ENCODE measurements around the gene KCNH1. TPM values are rescaled to one million over a fixed set of nuclear protein-coding genes. Genes with fewer than 3 reads are reported as not detected.

The KCNH1 gene
- total RNA-seq, 1 donor from 2014 or later: not detected

DNA sequence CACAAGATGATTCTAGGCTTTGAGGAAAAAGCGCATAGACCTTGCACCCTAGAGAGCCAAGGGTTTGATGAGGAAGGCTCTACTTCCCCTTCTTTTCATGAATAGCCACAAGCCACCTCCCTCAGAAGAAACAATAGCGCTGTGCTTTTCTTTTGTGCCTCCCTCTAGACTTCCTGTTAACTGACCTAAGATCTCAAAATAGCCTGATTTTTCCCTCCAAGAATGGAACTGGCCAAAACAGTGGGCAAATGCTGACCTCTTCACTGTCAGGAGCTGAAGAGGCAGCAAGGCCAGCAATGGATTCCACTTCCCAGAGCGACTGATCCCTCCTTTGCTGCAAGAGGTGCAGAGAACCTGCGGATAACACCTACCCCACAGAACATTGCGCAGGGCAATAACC is 362.8 kb downstream of the KCNH1 start:
- no peaks in the 10 kb centered on the region for H3K9me3 ChIP-seq
- no peaks in the 10 kb centered on the region for H3K36me3 ChIP-seq
- TF ChIP-seq, protein P1, sequence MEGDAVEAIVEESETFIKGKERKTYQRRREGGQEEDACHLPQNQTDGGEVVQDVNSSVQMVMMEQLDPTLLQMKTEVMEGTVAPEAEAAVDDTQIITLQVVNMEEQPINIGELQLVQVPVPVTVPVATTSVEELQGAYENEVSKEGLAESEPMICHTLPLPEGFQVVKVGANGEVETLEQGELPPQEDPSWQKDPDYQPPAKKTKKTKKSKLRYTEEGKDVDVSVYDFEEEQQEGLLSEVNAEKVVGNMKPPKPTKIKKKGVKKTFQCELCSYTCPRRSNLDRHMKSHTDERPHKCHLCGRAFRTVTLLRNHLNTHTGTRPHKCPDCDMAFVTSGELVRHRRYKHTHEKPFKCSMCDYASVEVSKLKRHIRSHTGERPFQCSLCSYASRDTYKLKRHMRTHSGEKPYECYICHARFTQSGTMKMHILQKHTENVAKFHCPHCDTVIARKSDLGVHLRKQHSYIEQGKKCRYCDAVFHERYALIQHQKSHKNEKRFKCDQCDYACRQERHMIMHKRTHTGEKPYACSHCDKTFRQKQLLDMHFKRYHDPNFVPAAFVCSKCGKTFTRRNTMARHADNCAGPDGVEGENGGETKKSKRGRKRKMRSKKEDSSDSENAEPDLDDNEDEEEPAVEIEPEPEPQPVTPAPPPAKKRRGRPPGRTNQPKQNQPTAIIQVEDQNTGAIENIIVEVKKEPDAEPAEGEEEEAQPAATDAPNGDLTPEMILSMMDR (IDR thresholded peaks at IDR 0.05): no peak
- ATAC-seq: no peak
- intact Hi-C loops (cut with DNase I): no loop called here
- no peaks in the 10 kb centered on the region for H3K4me1 ChIP-seq
- no peak for DNase-seq
- H3K4me3 ChIP-seq: no peak overlapping the region
- no peaks in the 10 kb centered on the region for H3K27me3 ChIP-seq
- no peak overlapping the region for H3K27ac ChIP-seq

DNA sequence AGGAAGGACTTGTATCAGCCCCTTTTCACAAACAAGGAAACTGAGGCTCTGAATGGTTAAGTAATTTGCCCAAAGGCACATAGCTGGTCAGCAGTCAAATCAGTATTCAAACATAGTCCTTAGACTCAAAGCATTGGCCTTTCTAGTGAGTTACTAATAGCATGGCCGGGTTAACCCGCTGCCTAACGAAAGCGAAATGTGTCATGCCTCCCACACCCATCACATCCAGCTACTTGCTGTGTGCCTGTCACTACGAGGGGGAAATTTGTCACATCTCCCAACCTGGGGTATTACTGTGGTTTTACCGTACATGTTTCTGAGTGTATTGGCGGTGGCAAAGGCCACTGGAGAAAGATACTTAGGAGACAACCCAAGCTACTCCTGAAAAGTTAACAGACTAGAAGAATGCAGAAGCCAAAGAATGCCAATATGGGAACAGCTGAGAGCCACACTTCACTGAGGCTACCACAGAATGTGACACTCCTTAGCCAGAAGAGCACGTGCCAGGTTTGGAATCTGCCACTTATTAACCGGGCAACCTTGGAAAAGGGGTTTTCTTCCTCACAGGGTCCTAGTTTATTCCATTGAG is 363.5 kb downstream of the KCNH1 start:
- Histone ChIP-seq H3K9me3 (no peaks in the 10 kb centered on the region), H3K27me3 (no peaks in the 10 kb centered on the region), H3K4me1 (no peaks in the 10 kb centered on the region), H3K36me3 (no peaks in the 10 kb centered on the region), H3K27ac (no peak overlapping the region), H3K4me3 (no peak overlapping the region)
- intact Hi-C loops (cut with DNase I): no loop called here
- ATAC-seq: no peak
- DNase-seq: no peak
- TF ChIP-seq, protein P1 (IDR thresholded peaks at IDR 0.05): no peak

DNA sequence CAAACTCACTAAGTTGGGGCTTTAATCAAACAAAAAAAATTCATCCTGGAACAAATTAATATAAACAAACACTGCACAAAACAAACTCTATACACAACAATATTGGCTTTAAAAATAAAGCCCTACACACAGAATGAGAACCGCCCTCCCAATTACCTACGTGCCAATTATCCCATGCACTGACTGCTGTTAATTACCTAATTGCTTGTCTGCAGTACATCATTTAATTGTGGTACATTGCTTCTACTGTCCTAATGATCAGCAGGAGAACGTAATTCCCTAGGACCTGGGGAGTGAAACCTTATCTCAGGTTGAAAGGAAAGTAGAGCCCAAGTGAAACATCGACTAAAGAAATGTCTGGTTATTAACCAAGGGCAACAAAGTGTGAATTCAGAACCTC is 364.5 kb downstream of the KCNH1 start:
- H3K27me3 ChIP-seq: no peaks in the 10 kb centered on the region
- H3K4me3 ChIP-seq: no peak overlapping the region
- ATAC-seq (no peak), DNase-seq (no peak)
- H3K27ac ChIP-seq: no peak overlapping the region
- TF ChIP-seq, protein P1 (IDR thresholded peaks at IDR 0.05): no peak
- no peaks in the 10 kb centered on the region for H3K4me1 ChIP-seq
- intact Hi-C loops (cut with DNase I): no loop called here
- no peaks in the 10 kb centered on the region for H3K36me3 ChIP-seq
- no peaks in the 10 kb centered on the region for H3K9me3 ChIP-seq

DNA sequence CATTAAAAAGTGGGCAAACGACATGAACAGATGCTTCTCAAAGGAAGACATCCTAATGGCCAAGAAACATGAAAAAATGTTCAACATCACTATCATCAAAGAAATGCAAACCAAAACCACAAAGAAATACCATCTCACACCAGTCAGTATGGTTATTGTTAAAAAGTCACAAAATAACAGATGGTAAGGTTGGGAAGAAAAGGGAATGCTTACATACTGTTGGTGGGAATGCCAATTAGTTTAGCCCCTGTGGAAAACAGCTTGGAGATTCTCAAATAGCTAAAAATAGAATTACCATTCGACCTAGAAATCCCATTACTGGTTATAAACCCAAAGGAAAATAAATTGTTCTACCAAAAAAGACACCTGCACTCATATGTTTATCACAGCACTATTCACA is 369.4 kb downstream of the KCNH1 start:
- no peaks in the 10 kb centered on the region for H3K9me3 ChIP-seq
- no peak overlapping the region for H3K4me3 ChIP-seq
- ATAC-seq (no peak), DNase-seq (no peak)
- TF ChIP-seq, protein P1 (IDR thresholded peaks at IDR 0.05): no peak
- H3K27me3 ChIP-seq: no peaks in the 10 kb centered on the region
- H3K4me1 ChIP-seq: no peaks in the 10 kb centered on the region
- no peak overlapping the region for H3K27ac ChIP-seq
- no peaks in the 10 kb centered on the region for H3K36me3 ChIP-seq
- intact Hi-C loops (cut with DNase I): no loop called here

DNA sequence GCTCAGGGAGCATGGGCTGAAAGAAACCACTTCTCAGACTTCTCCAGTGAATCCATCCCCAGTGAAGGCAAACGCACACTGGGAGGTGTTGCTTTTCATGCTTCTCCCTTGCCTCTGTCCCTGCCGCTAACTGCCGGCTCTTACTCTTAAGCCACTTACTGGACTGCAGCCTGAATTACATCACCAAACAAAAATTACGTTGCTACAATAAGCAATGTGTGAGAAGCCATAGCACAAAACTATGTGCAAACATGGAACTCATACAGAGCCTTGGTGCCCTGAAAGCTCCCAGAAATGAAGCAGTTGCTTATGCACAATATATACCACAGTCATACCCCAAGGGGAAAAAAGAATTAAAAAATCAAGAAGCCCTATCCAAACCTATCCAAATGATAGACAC is 375.2 kb downstream of the KCNH1 start:
- TF ChIP-seq, protein P1 (IDR thresholded peaks at IDR 0.05): no peak
- H3K27ac ChIP-seq: no peak overlapping the region
- H3K36me3 ChIP-seq: no peaks in the 10 kb centered on the region
- H3K4me3 ChIP-seq: no peak overlapping the region
- ATAC-seq: no peak
- intact Hi-C loops (cut with DNase I): no loop called here
- no peaks in the 10 kb centered on the region for H3K4me1 ChIP-seq
- no peak for DNase-seq
- H3K9me3 ChIP-seq: no peaks in the 10 kb centered on the region
- H3K27me3 ChIP-seq: no peaks in the 10 kb centered on the region

DNA sequence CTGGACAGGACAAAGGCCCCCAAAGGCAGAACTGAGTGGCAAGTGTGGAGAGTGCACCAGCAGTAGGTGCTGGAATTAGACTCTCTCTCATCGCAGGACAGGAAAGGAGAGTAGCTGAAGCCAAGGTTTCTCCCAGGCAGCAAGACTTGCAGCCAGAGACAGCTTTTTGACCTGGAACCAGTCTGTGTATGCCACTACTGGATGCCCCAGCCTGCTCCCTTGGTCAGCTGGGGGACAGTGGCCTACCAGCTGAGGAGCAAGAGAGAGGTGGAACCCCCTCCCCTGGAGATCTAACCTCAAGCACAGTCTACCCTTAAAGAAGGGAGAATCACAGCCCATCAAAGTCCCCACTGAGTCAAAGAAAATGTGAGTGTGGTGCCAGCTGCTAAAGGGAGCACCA is 375.7 kb downstream of the KCNH1 start:
- ATAC-seq: no peak
- Histone ChIP-seq H3K27ac (no peak overlapping the region), H3K27me3 (no peaks in the 10 kb centered on the region), H3K4me3 (no peak overlapping the region), H3K36me3 (no peaks in the 10 kb centered on the region), H3K4me1 (no peaks in the 10 kb centered on the region), H3K9me3 (no peaks in the 10 kb centered on the region)
- DNase-seq: no peak
- TF ChIP-seq, protein P1 (IDR thresholded peaks at IDR 0.05): no peak
- intact Hi-C loops (cut with DNase I): no loop called here
